Tibial nerve (tissue), 4 donors: ENCODE results near the gene PTPRE. TPM values are rescaled to one million over a fixed set of nuclear protein-coding genes. Genes with fewer than 3 reads are reported as not detected.
A peak's percentile ranks its signal among the peaks of the same experiment; 100 is the strongest.

Experiments
- DNase-seq, 2 donors: peaks; one replicate each; pipeline ENCODE4 v3.0.0-alpha.2; 2019; ENCODE audit warnings: low spot score in 2 of 2
- H3K27ac ChIP-seq, 4 donors: fragments of 200-600 bp; sonication (generic) in 3 of 4; one replicate each; pipeline ENCODE4 v1.5.1; 2017 to 2019; ENCODE audit warnings: mild to moderate bottlenecking in 1 of 4
- H3K27me3 ChIP-seq, 2 donors: fragments of 200-600 bp; sonication (generic) in 1 of 2; one replicate each; pipeline versions ENCODE4 v1.5.1 to v1.6.0; 2017 to 2019
- H3K36me3 ChIP-seq, 3 donors: fragments of 200-600 bp; sonication (generic); one replicate each; pipeline ENCODE4 v1.5.1; 2018 to 2019
- H3K4me1 ChIP-seq, 4 donors: fragments of 200-600 bp; sonication (generic) in 3 of 4; one replicate each; pipeline ENCODE4 v1.5.1; 2017 to 2019
- H3K4me3 ChIP-seq, 4 donors: fragments of 200-600 bp; sonication (generic) in 3 of 4; one replicate each; pipeline ENCODE4 v1.5.1; 2017 to 2019; ENCODE audit warnings: mild to moderate bottlenecking in 1 of 4, moderate library complexity in 1 of 4
- H3K9me3 ChIP-seq, 4 donors: fragments of 200-600 bp; sonication (generic) in 3 of 4; one replicate each; pipeline ENCODE4 v1.5.1; 2017 to 2019
- EP300 ChIP-seq, 2 donors: sonication (generic); formaldehyde crosslinking; IDR thresholded peaks; one replicate each; pipeline ENCODE4 v1.6.1; 2017; ENCODE audit warnings: antibody characterized with exemption in 2 of 2, mild to moderate bottlenecking in 1 of 2
- POLR2A ChIP-seq, 2 donors: fragments of 450-650 bp; IDR thresholded peaks; one replicate each; pipeline ENCODE4 v1.6.1; 2017; ENCODE audit warnings: antibody characterized with exemption in 2 of 2, mild to moderate bottlenecking in 2 of 2, moderate library complexity in 2 of 2
- WGBS, 2 donors: methylation state at CpG; one replicate each; pipeline ENCODE4 v1.1.5; 2018; 5-methylcytosine and 5-hydroxymethylcytosine counted together
- total RNA-seq, 4 donors: library from RNA; depleted of rRNA; stranded (reverse); fragments of >200 nt; gene quantifications; one replicate each; pipeline ENCODE4 v1.1.0, GENCODE V29; 2016
- TF ChIP-seq, protein P1 (sequence below), 5 experiments: fragments of 200-600 bp in 3 of 5; fragments of 450-650 bp in 2 of 5; sonication (generic) in 3 of 5; IDR thresholded peaks; one replicate each; pipeline ENCODE4 v1.5.1; 2016 to 2019; ENCODE audit warnings: antibody characterized with exemption in 5 of 5, mild to moderate bottlenecking in 3 of 5, moderate library complexity in 2 of 5

Gene PTPRE
- total RNA-seq, 4 donors from 2014 or later = 19.0 to 38.1 (median 25.8) TPM

DNA sequence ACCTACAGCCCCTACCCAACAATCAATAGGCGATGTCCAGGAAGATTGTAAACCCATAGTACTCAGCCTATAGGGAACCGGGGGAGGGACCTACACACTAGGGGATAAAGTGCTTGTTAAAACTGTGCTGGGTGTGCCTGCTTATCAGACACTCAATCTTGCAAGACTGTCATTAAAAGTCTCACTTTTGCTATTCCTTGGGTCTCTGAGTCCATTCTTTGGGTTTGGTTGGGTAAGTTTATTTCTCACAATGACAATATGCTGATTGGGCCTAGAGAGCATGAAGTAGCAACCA, 45.6 kb downstream of the PTPRE start:
- peaks cover 0 to 12% (median 0%) of the 10 kb centered on the region in 3 donors for H3K36me3 ChIP-seq
- TF ChIP-seq POLR2A (IDR thresholded peaks at IDR 0.05) (no peak), EP300 (IDR thresholded peaks at IDR 0.05) (no peak)
- TF ChIP-seq, protein P1, sequence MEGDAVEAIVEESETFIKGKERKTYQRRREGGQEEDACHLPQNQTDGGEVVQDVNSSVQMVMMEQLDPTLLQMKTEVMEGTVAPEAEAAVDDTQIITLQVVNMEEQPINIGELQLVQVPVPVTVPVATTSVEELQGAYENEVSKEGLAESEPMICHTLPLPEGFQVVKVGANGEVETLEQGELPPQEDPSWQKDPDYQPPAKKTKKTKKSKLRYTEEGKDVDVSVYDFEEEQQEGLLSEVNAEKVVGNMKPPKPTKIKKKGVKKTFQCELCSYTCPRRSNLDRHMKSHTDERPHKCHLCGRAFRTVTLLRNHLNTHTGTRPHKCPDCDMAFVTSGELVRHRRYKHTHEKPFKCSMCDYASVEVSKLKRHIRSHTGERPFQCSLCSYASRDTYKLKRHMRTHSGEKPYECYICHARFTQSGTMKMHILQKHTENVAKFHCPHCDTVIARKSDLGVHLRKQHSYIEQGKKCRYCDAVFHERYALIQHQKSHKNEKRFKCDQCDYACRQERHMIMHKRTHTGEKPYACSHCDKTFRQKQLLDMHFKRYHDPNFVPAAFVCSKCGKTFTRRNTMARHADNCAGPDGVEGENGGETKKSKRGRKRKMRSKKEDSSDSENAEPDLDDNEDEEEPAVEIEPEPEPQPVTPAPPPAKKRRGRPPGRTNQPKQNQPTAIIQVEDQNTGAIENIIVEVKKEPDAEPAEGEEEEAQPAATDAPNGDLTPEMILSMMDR (IDR thresholded peaks at IDR 0.05) = no peak

DNA sequence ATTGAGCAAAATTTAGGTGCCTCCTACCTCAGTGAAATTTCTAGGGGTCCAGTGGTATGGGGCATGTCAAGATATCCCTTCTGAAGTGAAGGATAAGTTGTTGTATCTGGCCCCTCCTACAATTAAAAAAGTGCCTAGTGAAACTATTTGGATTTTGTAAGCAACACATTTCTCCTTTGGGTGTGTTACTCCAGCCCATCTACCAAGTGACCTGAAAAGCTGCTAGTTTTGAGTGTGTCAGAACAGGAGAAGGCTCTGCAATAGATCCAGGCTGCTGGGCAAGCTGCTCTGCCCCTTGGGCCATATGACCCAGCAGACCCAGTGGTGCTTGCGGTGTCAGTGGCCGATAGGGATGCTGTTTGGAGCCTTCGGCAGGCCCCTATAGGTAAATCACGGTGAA, 46.0 kb downstream of the PTPRE start:
- Histone ChIP-seq H3K4me3 (no peak overlapping the region), H3K27me3 (no peaks in the 10 kb centered on the region), H3K4me1 (no peaks in the 10 kb centered on the region), H3K36me3 (peaks cover 0 to 12% (median 0%) of the 10 kb centered on the region in 3 donors), H3K9me3 (peaks cover 0 to 10% (median 0%) of the 10 kb centered on the region in 4 donors), H3K27ac (no peak overlapping the region)
- DNase-seq = no peak
- TF ChIP-seq, protein P1 (IDR thresholded peaks at IDR 0.05) = no peak
- no peak for TF ChIP-seq EP300 (IDR thresholded peaks at IDR 0.05)
- no peak for TF ChIP-seq POLR2A (IDR thresholded peaks at IDR 0.05)
- 70 to 88% methylated on average over 4 of the region's 4 CpGs for WGBS, 2 donors

More for the DNA sequence above, 45.6 kb downstream of the PTPRE start:
- 72 to 87% methylated on average over 2 of the region's 2 CpGs for WGBS, 2 donors
- Histone ChIP-seq H3K4me3 (no peak overlapping the region), H3K27me3 (no peaks in the 10 kb centered on the region), H3K4me1 (no peaks in the 10 kb centered on the region), H3K9me3 (peaks cover 0 to 10% (median 0%) of the 10 kb centered on the region in 4 donors), H3K27ac (no peak overlapping the region)
- no peak for DNase-seq

DNA sequence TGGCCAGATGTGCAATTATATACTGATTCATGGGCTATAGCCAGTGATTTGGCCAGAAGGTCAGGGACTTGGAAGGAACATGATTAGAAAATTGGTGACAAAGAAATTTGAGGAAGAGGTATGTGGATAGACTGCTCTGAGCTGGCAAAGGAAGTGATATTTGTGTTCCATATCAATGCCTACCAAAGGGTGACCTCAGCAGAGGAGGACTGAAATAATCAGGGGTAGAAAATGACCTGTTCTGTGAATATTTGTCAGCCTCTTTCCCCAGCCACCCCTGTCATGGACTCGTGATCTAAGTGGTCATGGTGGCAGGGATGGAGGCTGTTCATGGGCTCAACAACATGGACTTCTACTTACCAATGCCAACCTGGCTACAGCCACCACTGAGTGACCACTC, 47.0 kb downstream of the PTPRE start:
- H3K36me3 ChIP-seq = peaks cover 0 to 12% (median 0%) of the 10 kb centered on the region in 3 donors
- 80 to 100% methylated on average over 1 of the region's 1 CpG for WGBS, 2 donors
- TF ChIP-seq, protein P1 (IDR thresholded peaks at IDR 0.05) = no peak
- TF ChIP-seq EP300 (IDR thresholded peaks at IDR 0.05) (no peak), POLR2A (IDR thresholded peaks at IDR 0.05) (no peak)
- DNase-seq = no peak
- no peak overlapping the region for H3K27ac ChIP-seq
- H3K4me3 ChIP-seq = no peak overlapping the region
- no peaks in the 10 kb centered on the region for H3K4me1 ChIP-seq
- H3K9me3 ChIP-seq = peaks cover 0 to 10% (median 0%) of the 10 kb centered on the region in 4 donors
- no peaks in the 10 kb centered on the region for H3K27me3 ChIP-seq

DNA sequence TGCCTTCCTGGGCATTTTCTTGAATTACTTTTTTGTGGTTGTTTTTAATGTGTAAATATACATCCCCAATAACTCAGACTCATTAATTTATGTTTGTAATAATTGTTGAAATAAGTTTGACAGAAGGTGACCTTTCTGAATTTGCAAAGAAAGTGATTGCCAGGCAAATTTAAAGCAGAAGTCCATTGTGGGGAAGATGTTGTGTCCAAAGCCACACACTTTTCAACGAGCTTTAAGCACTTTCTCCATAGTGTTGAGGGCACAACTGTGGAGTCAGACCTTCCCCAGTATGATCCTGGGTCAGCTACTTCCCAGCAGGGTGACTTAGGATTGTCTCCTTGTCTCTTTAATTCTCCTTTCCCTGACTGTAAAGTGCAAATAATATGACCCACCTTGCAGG, 52.5 kb downstream of the PTPRE start:
- DNase-seq = no peak
- Histone ChIP-seq H3K4me3 (no peak overlapping the region), H3K4me1 (peaks cover 0 to 10% (median 0%) of the 10 kb centered on the region in 4 donors), H3K27me3 (no peaks in the 10 kb centered on the region), H3K36me3 (peaks cover 0 to 7% (median 0%) of the 10 kb centered on the region in 3 donors), H3K9me3 (peaks cover 0 to 10% (median 0%) of the 10 kb centered on the region in 4 donors), H3K27ac (no peak overlapping the region)
- TF ChIP-seq, protein P1 (IDR thresholded peaks at IDR 0.05) = no peak
- no peak for TF ChIP-seq POLR2A (IDR thresholded peaks at IDR 0.05)
- TF ChIP-seq EP300 (IDR thresholded peaks at IDR 0.05) = no peak
- WGBS, 2 donors = 46 to 50% methylated on average over 1 of the region's 1 CpG

DNA sequence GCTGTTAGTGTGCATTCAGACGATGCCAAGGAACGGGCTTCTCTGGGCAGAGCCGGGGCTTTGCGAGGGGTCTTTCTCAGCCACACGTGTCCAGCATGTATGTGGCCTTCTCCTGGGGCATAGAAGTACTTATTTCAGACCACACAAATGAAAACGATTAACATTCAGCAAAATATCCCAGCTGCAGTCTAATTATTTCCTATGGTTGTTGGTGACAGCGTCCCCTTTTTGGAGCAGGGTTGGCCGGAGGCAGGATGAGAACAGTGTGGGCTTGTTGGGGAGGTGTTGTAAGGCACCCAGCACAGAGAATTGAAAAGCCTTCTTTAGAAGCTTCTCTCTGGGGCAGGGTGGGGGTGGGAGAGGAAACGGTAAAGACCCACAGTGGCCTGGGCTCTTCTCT, 54.2 kb downstream of the PTPRE start:
- H3K4me1 ChIP-seq = peaks cover 0 to 14% (median 0%) of the 10 kb centered on the region in 4 donors
- TF ChIP-seq POLR2A (IDR thresholded peaks at IDR 0.05) = no peak
- TF ChIP-seq, protein P1 (IDR thresholded peaks at IDR 0.05) = no peak
- no peak for TF ChIP-seq EP300 (IDR thresholded peaks at IDR 0.05)
- no peak overlapping the region for H3K4me3 ChIP-seq
- no peak for DNase-seq
- H3K27ac ChIP-seq = peak overlapping the region in 3 of 4 donors; percentile 32 to 63 (median 38)
- 37 to 51% methylated on average over 9 of the region's 9 CpGs for WGBS, 2 donors
- no peaks in the 10 kb centered on the region for H3K27me3 ChIP-seq
- peaks cover 0 to 6% (median 0%) of the 10 kb centered on the region in 3 donors for H3K36me3 ChIP-seq
- peaks cover 0 to 6% (median 0%) of the 10 kb centered on the region in 4 donors for H3K9me3 ChIP-seq
